ENCODE results near the gene NXPH4. TPM values are rescaled to one million over a fixed set of nuclear protein-coding genes. Genes with fewer than 3 reads are reported as not detected.

The NXPH4 gene
- total RNA-seq, 1 donor from 2014 or later, result 0.53 TPM

- no peak for FAIRE-seq
- Histone ChIP-seq H3K4me3 (ENCODE audit: low read depth, low read length) (no peak overlapping the region), H3K27me3 (ENCODE audit: control insufficient read depth, insufficient read depth, low read length) (no peaks in the 10 kb centered on the region), H3K36me3 (ENCODE audit: control insufficient read depth, insufficient read depth, low read length) (peaks cover 34% of the 10 kb centered on the region)
- DNase-seq (ENCODE audit: low read depth), result no peak
- no peak for TF ChIP-seq CTCF (IDR thresholded peaks at IDR 0.05; ENCODE audit: insufficient read depth, low read length, severe bottlenecking)
Observed at GRCh38 chr12:57176139-57176477, 40.5 kb upstream of the NXPH4 start.

- FAIRE-seq, result no peak
- DNase-seq (ENCODE audit: low read depth), result peak; percentile 85
- no peaks in the 10 kb centered on the region for H3K27me3 ChIP-seq (ENCODE audit: control insufficient read depth, insufficient read depth, low read length)
- H3K36me3 ChIP-seq (ENCODE audit: control insufficient read depth, insufficient read depth, low read length), result peaks cover 34% of the 10 kb centered on the region
- H3K4me3 ChIP-seq (ENCODE audit: low read depth, low read length), result no peak overlapping the region
- TF ChIP-seq CTCF (IDR thresholded peaks at IDR 0.05; ENCODE audit: insufficient read depth, low read length, severe bottlenecking), result no peak
Observed at GRCh38 chr12:57176846-57177245, 39.7 kb upstream of the NXPH4 start.

DNA sequence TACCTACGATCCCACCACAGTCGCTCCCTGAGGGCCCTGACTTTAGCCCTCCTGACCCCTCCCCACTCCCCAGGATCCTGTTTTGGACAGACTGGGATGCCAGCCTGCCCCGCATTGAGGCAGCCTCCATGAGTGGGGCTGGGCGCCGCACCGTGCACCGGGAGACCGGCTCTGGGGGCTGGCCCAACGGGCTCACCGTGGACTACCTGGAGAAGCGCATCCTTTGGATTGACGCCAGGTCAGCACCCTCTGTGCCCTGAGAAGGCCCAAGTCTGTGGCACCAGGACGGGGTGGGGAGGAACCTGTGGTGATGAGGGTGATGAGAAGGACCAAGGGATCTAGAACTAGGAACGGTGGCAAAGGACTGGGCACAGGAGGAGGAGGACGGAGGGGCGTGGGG is 39.2 kb upstream of the NXPH4 start:
- H3K36me3 ChIP-seq (ENCODE audit: control insufficient read depth, insufficient read depth, low read length), result peaks cover 33% of the 10 kb centered on the region
- no peak for TF ChIP-seq CTCF (IDR thresholded peaks at IDR 0.05; ENCODE audit: insufficient read depth, low read length, severe bottlenecking)
- no peaks in the 10 kb centered on the region for H3K27me3 ChIP-seq (ENCODE audit: control insufficient read depth, insufficient read depth, low read length)
- no peak for FAIRE-seq
- no peak overlapping the region for H3K4me3 ChIP-seq (ENCODE audit: low read depth, low read length)
- DNase-seq (ENCODE audit: low read depth), result no peak

- no peak for TF ChIP-seq CTCF (IDR thresholded peaks at IDR 0.05; ENCODE audit: insufficient read depth, low read length, severe bottlenecking)
- no peaks in the 10 kb centered on the region for H3K27me3 ChIP-seq (ENCODE audit: control insufficient read depth, insufficient read depth, low read length)
- DNase-seq (ENCODE audit: low read depth) (no peak), FAIRE-seq (peak; percentile 13)
- peaks cover 31% of the 10 kb centered on the region for H3K36me3 ChIP-seq (ENCODE audit: control insufficient read depth, insufficient read depth, low read length)
- no peak overlapping the region for H3K4me3 ChIP-seq (ENCODE audit: low read depth, low read length)
Observed at GRCh38 chr12:57178213-57178612, 38.4 kb upstream of the NXPH4 start.

DNA sequence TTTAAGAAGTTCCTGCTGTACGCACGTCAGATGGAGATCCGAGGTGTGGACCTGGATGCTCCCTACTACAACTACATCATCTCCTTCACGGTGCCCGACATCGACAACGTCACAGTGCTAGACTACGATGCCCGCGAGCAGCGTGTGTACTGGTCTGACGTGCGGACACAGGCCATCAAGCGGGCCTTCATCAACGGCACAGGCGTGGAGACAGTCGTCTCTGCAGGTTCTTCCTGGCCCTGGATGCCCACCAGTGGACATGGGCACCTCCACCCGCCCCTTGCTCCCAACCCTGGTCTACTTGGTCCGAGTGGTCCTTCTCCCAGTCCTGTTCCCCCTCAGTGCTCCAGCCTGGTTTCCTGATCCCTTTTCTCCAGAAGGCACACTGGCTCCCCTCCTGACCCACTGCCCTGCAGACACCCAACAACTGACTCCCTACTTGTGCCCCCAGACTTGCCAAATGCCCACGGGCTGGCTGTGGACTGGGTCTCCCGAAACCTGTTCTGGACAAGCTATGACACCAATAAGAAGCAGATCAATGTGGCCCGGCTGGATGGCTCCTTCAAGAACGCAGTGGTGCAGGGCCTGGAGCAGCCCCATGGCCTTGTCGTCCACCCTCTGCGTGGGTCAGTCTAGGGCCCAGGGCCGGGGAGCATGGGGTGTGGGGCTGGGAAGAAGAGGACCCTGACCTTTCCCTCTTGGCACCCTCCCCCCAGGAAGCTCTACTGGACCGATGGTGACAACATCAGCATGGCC is 37.1 kb upstream of the NXPH4 start:
- Histone ChIP-seq H3K36me3 (ENCODE audit: control insufficient read depth, insufficient read depth, low read length) (peaks cover 38% of the 10 kb centered on the region), H3K27me3 (ENCODE audit: control insufficient read depth, insufficient read depth, low read length) (no peaks in the 10 kb centered on the region), H3K4me3 (ENCODE audit: low read depth, low read length) (no peak overlapping the region)
- FAIRE-seq (peak; percentile 50), DNase-seq (ENCODE audit: low read depth) (no peak)
- no peak for TF ChIP-seq CTCF (IDR thresholded peaks at IDR 0.05; ENCODE audit: insufficient read depth, low read length, severe bottlenecking)

Data from bronchial epithelial cell (primary cell).